Sigmoid colon (tissue), 3 donors: ENCODE data around the gene LNX2.

ENCODE experiments used
- CTCF ChIP-seq, 4 experiments: fragments of 450-650 bp in 3 of 4; fragments of 200-600 bp in 1 of 4; IDR thresholded peaks; one replicate each; pipeline ENCODE4 v1.5.1; 2016 to 2019; ENCODE audit warnings: antibody characterized with exemption in 4 of 4, mild to moderate bottlenecking in 3 of 4, moderate library complexity in 2 of 4
- POLR2A ChIP-seq, 2 donors: fragments of 450-650 bp; IDR thresholded peaks; one replicate each; pipeline ENCODE4 v1.6.1; 2016; ENCODE audit warnings: antibody characterized with exemption in 2 of 2, mild to moderate bottlenecking in 2 of 2, moderate library complexity in 2 of 2

GRCh38 chr13:27641711-27642502, 21.6 kb upstream of the LNX2 start:
- no peak for TF ChIP-seq POLR2A (IDR thresholded peaks at IDR 0.05)
- TF ChIP-seq CTCF (IDR thresholded peaks at IDR 0.05): no peak
